PC-9 (cell line): ENCODE results near the gene IGF1. TPM values are rescaled to one million over a fixed set of nuclear protein-coding genes. Genes with fewer than 3 reads are reported as not detected.

Experiments used
- BruUV-seq: library from RNA; stranded (reverse); fragments of 400-500 nt; replicated peaks from 2 replicates; lab custom pipeline; 2021; lab: Mats Ljungman, UMichigan
- CTCF ChIA-PET: fragments of 300-600 bp; sonication (Branson Sonifier 250); formaldehyde crosslinking; loops from one replicate; lab custom pipeline; 2022; ENCODE audit warnings: antibody characterized with exemption; lab: Charles Lee
- POLR2A ChIA-PET: fragments of 300-600 bp; sonication (Branson Sonifier 250); formaldehyde crosslinking; loops from one replicate; lab custom pipeline; 2022; ENCODE audit warnings: antibody characterized with exemption; ENCODE audit not compliant: unreplicated experiment; lab: Charles Lee
- DNase-seq, 2 experiments: peaks; one replicate each; pipeline versions ENCODE4 v3.0.0 to v3.0.0-alpha.2; 2015 to 2022; ENCODE audit warnings: mixed read lengths in 1 of 2
- H2AFZ ChIP-seq: fragments of 200-600 bp; sonication (generic); 2 replicates; pipeline ENCODE4 v1.8.1; 2017; ENCODE audit warnings: antibody characterized with exemption
- H3F3A ChIP-seq: fragments of 200-600 bp; sonication (generic); 2 replicates; pipeline ENCODE4 v1.8.1; 2017; ENCODE audit warnings: antibody characterized with exemption, mild to moderate bottlenecking, low read depth; ENCODE audit not compliant: insufficient read depth
- H3K27ac ChIP-seq: fragments of 200-600 bp; sonication (generic); 2 replicates; pipeline ENCODE4 v1.6.1; 2016; ENCODE audit warnings: mixed run types
- H3K27me3 ChIP-seq: fragments of 200-600 bp; sonication (generic); 2 replicates; pipeline ENCODE4 v1.6.1; 2016; ENCODE audit warnings: low read depth, mixed run types; ENCODE audit not compliant: insufficient read depth
- H3K36me3 ChIP-seq: fragments of 200-600 bp; sonication (generic); 2 replicates; pipeline ENCODE4 v1.6.1; 2016; ENCODE audit warnings: low read depth, mixed run types
- H3K4me1 ChIP-seq: fragments of 200-600 bp; sonication (generic); replicated peaks from 2 replicates; pipeline ENCODE4 v1.6.1; 2016; ENCODE audit warnings: mixed run types; ENCODE audit not compliant: insufficient read depth
- H3K4me2 ChIP-seq: fragments of 200-600 bp; sonication (generic); 2 replicates; pipeline ENCODE4 v1.6.1; 2017; ENCODE audit warnings: mixed run types
- H3K4me3 ChIP-seq: fragments of 200-600 bp; sonication (generic); 2 replicates; pipeline ENCODE4 v1.6.1; 2016; ENCODE audit warnings: mixed run types
- H3K79me2 ChIP-seq: fragments of 200-600 bp; sonication (generic); 2 replicates; pipeline ENCODE4 v1.6.1; 2017; ENCODE audit warnings: low read depth, mixed run types
- H3K9me2 ChIP-seq: fragments of 200-600 bp; sonication (generic); 2 replicates; pipeline ENCODE4 v1.8.1; 2017; ENCODE audit warnings: mild to moderate bottlenecking; ENCODE audit not compliant: insufficient read depth
- H3K9me3 ChIP-seq: fragments of 200-600 bp; sonication (generic); 2 replicates; pipeline ENCODE4 v1.8.1; 2016; ENCODE audit warnings: low read depth; ENCODE audit not compliant: insufficient read depth
- H4K20me1 ChIP-seq: fragments of 200-600 bp; sonication (generic); 2 replicates; pipeline ENCODE4 v1.8.1; 2017; ENCODE audit not compliant: insufficient read depth
- EZH2 ChIP-seq: fragments of 200-600 bp; sonication (generic); IDR thresholded peaks from 2 replicates; pipeline ENCODE4 v1.8.0; 2017; ENCODE audit warnings: antibody characterized with exemption, low read depth
- intact Hi-C: fragments of 100-400 bp; cut with micrococcal nuclease; formaldehyde crosslinking; loops from one replicate; pipeline ENCODE4 v1.10.0; 2022; ENCODE audit not compliant: unreplicated experiment
- total RNA-seq: library from RNA; stranded (reverse); gene quantifications from 2 replicates; pipeline ENCODE4 v1.2.3, GENCODE V29; 2021
- TF ChIP-seq, protein P1 (sequence below): fragments of 200-600 bp; sonication (generic); conservative IDR thresholded peaks from 2 replicates; pipeline ENCODE4 v1.6.1; 2017; ENCODE audit warnings: mixed run types, antibody characterized with exemption, mild to moderate bottlenecking, moderate library complexity

IGF1 gene
- total RNA-seq, 1 experiment from 2014 or later: not detected

DNA sequence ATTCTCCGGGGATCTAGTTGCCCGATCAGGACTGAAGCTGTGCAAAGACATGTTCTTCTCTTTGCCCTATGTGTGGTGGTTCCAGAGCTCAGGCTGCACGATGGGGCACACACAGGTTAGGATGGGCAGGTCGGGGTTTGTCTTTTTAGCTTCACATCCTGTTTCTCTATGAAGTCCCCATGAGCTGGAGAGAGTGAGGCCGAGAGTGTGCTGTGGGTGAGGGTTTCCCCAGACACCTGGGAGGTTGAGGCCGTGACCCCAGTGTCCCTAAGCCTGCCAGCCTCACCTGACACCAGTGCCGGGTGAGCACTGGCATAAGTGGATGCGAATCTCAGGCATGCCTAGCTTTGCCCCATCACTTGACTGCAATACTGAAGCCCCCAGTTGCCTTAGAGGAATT, 32.9 kb upstream of the IGF1 start:
- CTCF ChIA-PET: no interaction called here

GRCh38 chr12:102512523-102512922, 32.2 kb upstream of the IGF1 start:
- H3K27ac ChIP-seq: no peak overlapping the region
- H3K79me2 ChIP-seq: no peaks in the 10 kb centered on the region
- no TSS peak for BruUV-seq
- ChIA-PET POLR2A (no interaction called here), CTCF (no interaction called here)
- H3K9me2 ChIP-seq: no peaks in the 10 kb centered on the region
- no peak overlapping the region for H3K4me2 ChIP-seq
- H3K36me3 ChIP-seq: no peaks in the 10 kb centered on the region
- no peaks in the 10 kb centered on the region for H3F3A ChIP-seq
- intact Hi-C loops: no loop called here
- H3K4me1 ChIP-seq: no peaks in the 10 kb centered on the region
- H3K4me3 ChIP-seq: no peak overlapping the region
- no peaks in the 10 kb centered on the region for H3K27me3 ChIP-seq
- H3K9me3 ChIP-seq: no peaks in the 10 kb centered on the region
- no peak overlapping the region for H2AFZ ChIP-seq
- TF ChIP-seq EZH2: no peak
- TF ChIP-seq, protein P1, sequence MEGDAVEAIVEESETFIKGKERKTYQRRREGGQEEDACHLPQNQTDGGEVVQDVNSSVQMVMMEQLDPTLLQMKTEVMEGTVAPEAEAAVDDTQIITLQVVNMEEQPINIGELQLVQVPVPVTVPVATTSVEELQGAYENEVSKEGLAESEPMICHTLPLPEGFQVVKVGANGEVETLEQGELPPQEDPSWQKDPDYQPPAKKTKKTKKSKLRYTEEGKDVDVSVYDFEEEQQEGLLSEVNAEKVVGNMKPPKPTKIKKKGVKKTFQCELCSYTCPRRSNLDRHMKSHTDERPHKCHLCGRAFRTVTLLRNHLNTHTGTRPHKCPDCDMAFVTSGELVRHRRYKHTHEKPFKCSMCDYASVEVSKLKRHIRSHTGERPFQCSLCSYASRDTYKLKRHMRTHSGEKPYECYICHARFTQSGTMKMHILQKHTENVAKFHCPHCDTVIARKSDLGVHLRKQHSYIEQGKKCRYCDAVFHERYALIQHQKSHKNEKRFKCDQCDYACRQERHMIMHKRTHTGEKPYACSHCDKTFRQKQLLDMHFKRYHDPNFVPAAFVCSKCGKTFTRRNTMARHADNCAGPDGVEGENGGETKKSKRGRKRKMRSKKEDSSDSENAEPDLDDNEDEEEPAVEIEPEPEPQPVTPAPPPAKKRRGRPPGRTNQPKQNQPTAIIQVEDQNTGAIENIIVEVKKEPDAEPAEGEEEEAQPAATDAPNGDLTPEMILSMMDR: no peak
- no peak for DNase-seq
- H4K20me1 ChIP-seq: no peaks in the 10 kb centered on the region

More for the DNA sequence above, 32.9 kb upstream of the IGF1 start:
- POLR2A ChIA-PET: no interaction called here
- no peaks in the 10 kb centered on the region for H3K79me2 ChIP-seq
- no peak overlapping the region for H3K4me3 ChIP-seq
- intact Hi-C loops: no loop called here
- H3K27ac ChIP-seq: no peak overlapping the region
- no peaks in the 10 kb centered on the region for H3K4me1 ChIP-seq
- no peaks in the 10 kb centered on the region for H3F3A ChIP-seq
- H2AFZ ChIP-seq: no peak overlapping the region
- no peaks in the 10 kb centered on the region for H3K9me2 ChIP-seq
- no TSS peak for BruUV-seq
- no peaks in the 10 kb centered on the region for H3K36me3 ChIP-seq
- no peaks in the 10 kb centered on the region for H3K27me3 ChIP-seq
- TF ChIP-seq EZH2: no peak
- TF ChIP-seq, protein P1: no peak
- H3K9me3 ChIP-seq: no peaks in the 10 kb centered on the region
- no peaks in the 10 kb centered on the region for H4K20me1 ChIP-seq
- no peak for DNase-seq
- no peak overlapping the region for H3K4me2 ChIP-seq

GRCh38 chr12:102511575-102511974, 31.2 kb upstream of the IGF1 start:
- no peak overlapping the region for H3K4me3 ChIP-seq
- H3K9me3 ChIP-seq: no peaks in the 10 kb centered on the region
- H3K27me3 ChIP-seq: no peaks in the 10 kb centered on the region
- intact Hi-C loops: no loop called here
- H3K4me1 ChIP-seq: no peaks in the 10 kb centered on the region
- ChIA-PET CTCF (no interaction called here), POLR2A (no interaction called here)
- no peaks in the 10 kb centered on the region for H3K79me2 ChIP-seq
- no peak overlapping the region for H2AFZ ChIP-seq
- no peak for DNase-seq
- TF ChIP-seq, protein P1: no peak
- TF ChIP-seq EZH2: no peak
- no peak overlapping the region for H3K27ac ChIP-seq
- H3K36me3 ChIP-seq: no peaks in the 10 kb centered on the region
- no peaks in the 10 kb centered on the region for H3K9me2 ChIP-seq
- no peaks in the 10 kb centered on the region for H4K20me1 ChIP-seq
- no peak overlapping the region for H3K4me2 ChIP-seq
- no TSS peak for BruUV-seq
- H3F3A ChIP-seq: no peaks in the 10 kb centered on the region
